HPDE6-E6E7 (cell line): Measurements from ENCODE around the gene EFCAB13.
A peak's percentile ranks its signal among the peaks of the same experiment; 100 is the strongest.

Source experiments
- DNase-seq: peaks from one replicate; pipeline ENCODE4 v3.0.0; 2011; ENCODE audit warnings: missing footprints; ENCODE audit errors: extremely low spot score

Gene EFCAB13

GRCh38 chr17:47295037-47295873 is 28.5 kb upstream of the EFCAB13 start:
- DNase-seq = no peak

GRCh38 chr17:47295874-47296255 is 27.9 kb upstream of the EFCAB13 start:
- DNase-seq = no peak

GRCh38 chr17:47297661-47298400 is 25.9 kb upstream of the EFCAB13 start:
- no peak for DNase-seq

DNA sequence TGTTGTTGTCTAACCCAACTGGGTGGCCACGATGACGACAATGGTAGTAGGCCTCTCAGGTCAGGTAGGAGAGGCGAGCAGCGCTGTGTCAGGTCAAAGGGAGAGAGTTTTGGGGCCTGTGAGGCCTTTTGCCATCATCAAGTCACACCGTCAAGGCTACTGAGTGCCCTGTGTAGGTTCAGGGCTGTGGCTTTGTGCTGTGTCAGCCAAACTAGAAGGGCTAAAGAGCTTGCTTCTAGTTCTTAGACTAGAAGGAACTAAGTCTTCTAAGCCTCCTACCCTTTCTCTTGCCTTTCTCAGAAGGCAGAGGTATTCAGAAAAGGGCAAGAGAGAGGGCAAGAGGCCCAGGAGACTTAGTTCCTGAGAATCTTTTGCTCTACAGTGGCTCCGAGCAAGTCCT is 25.0 kb upstream of the EFCAB13 start:
- no peak for DNase-seq

- DNase-seq = no peak
These were observed 24.4 kb upstream of the EFCAB13 start for GRCh38 chr17:47299239-47299910.

DNA sequence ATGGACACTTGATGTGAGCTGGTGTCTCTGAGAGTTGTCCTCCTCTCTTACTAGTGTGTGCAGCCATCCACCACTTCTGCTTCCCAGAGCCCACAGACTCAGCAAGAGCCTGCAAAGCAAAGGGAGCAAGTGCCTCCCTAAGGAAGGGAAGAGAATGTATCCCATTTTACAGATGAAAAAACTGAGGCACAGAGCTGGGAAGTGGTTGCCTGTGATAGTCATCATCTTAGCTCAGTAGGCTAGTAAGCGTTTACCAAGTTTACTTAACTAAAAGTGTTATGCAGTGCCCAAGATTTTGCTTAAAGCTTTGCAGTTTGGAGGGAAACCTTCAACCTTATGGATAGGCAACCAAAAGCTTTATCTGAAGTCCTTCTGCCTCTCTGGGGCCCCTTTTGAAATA is 23.0 kb upstream of the EFCAB13 start:
- no peak for DNase-seq

DNA sequence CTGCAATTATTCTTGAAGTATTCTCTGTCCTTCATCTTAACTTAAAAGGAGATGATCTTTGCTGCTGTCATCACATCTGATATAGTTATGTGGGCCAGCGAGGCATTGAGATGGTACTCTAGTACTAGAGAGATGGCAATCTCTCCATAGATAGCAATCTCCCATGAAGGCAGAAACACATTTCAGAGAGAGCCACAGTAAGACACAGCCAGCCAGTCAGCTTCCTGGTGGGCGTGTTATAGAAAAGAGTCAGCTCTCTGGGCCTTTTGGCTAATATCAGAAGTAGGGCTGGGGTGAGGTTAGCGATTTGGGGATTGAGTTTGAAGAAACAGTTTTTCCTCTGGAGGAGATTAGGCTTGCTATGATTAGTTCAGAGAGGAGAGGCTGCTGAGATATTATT is 22.6 kb upstream of the EFCAB13 start:
- DNase-seq = no peak

- DNase-seq = no peak
These were observed 21.9 kb upstream of the EFCAB13 start for GRCh38 chr17:47301831-47302230.

- DNase-seq = no peak
These were observed 19.6 kb upstream of the EFCAB13 start for GRCh38 chr17:47304186-47304585.

DNA sequence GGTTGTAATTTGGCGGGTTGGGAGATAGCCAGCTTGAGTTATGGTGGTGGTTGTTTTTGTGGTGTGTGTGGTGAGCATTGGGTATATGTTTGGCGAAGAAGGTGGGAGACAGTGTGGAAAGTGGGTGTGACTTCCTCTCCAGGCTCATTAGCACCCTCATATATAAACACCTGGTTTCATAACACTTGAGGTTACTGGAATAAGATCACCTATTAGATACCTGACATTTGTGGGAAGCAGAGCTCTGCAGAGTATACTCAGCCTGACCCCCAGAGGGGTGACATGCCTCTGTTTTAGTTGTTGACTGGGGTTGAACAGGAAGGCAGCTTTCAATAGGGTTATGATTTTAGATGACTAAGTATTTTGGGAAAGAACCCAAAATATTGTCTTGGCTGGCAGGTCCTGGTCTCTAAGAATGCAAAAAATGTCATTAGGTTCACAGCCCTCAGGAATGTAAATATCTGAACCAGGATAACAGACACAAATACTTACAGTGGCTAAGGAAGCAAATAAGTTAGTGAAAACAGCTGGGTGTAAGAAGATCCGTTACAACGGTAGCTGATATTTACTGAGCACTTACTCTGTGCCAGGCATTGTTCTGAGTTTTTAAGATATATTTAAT is 18.3 kb upstream of the EFCAB13 start:
- DNase-seq = no peak

DNA sequence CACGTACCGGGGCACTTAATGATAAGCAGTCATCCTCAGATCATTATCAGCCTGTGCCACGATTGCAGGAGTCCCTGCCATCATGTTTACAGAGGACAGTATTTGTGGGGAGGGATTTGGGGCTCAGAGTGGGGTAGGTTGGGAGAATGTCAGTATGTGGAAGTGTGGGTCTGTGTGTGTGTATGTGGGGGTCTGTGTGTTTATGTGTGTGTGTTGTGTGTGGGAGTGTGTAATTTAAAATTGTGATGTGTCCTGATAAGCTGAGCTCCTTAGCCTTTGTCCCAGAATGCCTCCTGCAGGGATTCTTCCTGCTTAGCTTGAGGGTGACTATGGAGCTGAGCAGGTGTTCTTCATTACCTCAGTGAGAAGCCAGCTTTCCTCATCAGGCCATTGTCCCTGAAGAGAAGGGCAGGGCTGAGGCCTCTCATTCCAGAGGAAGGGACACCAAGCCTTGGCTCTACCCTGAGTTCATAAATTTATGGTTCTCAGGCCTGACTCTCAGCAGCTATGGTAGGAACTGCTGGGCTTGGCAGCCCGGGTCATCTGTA is 13.5 kb upstream of the EFCAB13 start:
- DNase-seq = no peak

GRCh38 chr17:47311420-47311819 is 12.3 kb upstream of the EFCAB13 start:
- DNase-seq = no peak

GRCh38 chr17:47315451-47316266 is 8.1 kb upstream of the EFCAB13 start:
- DNase-seq = peak; percentile 60

DNA sequence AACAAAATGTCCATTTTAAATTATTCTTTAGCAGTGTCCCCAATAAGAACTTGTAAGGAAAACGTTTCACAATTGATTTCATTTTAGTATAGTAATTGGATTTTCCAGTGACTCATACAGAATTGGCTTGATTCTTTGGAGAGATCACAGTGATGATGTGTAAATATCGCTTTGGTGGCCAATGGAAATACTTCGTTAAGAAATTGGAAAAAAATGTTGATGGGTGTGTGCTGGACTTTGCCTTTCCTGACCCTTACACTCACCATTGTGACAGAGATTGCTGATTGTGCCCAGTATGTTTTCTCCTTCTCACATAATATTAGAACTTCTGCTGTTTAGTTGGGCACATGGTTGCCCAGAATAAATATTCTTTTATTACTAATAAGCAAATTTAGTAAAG is 7.4 kb upstream of the EFCAB13 start:
- no peak for DNase-seq

GRCh38 chr17:47317119-47317518 is 6.6 kb upstream of the EFCAB13 start:
- DNase-seq = no peak

- DNase-seq = no peak
These were observed 5.4 kb upstream of the EFCAB13 start for GRCh38 chr17:47318197-47318918.

- no peak for DNase-seq
These were observed 2.8 kb upstream of the EFCAB13 start for GRCh38 chr17:47320879-47321502.

DNA sequence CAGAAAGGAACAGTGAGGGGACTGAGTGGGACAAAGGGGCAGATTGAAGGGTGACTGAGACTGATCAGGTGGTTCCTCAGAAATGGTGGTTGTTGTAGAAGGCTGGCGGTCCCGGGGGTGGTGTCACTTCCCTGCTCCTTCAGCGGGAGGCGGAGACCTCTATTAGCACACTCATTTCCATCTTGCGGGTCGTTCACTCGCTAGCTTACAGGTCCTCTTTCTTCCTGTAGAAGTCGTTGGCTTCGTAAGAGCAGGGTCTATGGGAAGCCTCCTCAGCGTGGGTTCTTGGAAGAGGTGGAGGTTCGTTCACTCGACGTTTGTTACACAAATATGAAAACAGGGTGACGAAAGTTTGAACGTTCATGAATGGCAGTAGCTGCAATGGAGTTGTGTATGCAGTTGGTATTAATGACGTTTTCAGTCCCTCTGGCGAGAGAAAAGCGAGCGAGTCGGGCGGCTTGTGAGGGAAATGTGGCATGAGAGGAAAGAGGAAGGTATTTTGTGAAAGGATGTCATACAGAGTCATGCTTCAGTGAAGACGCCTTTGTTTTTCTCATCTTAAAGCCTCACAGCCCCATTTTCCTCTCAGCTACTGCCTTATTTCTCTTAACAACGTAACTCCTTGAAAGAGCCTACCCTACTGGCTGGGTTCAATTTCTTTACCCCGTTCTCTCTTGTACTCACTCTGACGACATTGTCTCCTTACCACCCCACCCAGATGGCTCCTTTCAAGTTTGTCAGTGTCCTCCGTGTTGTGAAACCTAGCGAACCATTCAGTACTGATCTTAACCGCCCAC is 667 bp downstream of the EFCAB13 start:
- no peak for DNase-seq

DNA sequence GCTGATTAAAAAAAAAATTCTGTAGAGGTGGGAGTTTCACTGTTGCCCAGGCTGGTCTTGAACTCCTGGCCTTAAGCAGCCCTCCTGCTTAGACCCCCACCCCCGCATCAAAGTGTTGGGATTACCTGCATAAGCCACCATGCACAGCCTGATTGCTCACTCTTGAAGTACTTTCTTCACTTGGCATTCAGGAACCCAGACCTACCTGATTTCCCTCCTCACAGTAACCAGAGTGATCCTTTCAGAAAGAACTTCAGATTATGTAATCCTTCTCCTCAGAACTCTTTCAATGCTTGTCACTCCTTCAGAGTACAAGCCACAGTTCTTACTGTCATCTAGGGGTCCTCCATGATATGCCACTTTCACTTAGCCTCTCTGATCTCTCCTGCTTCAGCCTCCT is 1.4 kb downstream of the EFCAB13 start:
- no peak for DNase-seq
